NCI-H2029 treated with DMSO at 0.1 percent for 48 hours (cell line): Measurements from ENCODE around the gene TUNAR.
"Not testable (repeated sequence)": the region's sequence is repeated elsewhere in the genome, so short reads cannot be mapped to it uniquely, and the experiment has no call there.

Source experiments
- DNase-seq: peaks from one replicate; lab custom pipeline; 2025; lab: John Stamatoyannopoulos, UW

Gene TUNAR

DNA sequence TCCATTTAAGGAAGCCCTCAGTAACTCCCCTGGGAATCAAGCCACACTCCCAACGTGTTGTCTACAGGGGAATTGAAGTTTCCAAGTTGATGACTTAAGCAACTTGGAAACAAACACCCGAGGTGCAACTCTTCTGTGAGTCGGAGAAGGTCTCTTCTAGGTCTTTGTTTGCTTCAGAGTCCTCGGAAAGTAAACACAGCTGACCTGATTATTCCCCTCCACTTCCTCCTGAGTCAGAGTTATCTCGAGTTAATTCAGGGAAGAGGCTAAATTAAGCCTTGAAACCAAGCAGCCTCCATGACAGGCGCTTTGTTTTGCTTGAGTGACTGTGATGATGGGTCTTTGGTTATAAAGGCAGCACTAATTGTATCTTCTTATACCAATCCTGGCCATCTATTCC is 41.8 kb downstream of the TUNAR start:
- no peak for DNase-seq

DNA sequence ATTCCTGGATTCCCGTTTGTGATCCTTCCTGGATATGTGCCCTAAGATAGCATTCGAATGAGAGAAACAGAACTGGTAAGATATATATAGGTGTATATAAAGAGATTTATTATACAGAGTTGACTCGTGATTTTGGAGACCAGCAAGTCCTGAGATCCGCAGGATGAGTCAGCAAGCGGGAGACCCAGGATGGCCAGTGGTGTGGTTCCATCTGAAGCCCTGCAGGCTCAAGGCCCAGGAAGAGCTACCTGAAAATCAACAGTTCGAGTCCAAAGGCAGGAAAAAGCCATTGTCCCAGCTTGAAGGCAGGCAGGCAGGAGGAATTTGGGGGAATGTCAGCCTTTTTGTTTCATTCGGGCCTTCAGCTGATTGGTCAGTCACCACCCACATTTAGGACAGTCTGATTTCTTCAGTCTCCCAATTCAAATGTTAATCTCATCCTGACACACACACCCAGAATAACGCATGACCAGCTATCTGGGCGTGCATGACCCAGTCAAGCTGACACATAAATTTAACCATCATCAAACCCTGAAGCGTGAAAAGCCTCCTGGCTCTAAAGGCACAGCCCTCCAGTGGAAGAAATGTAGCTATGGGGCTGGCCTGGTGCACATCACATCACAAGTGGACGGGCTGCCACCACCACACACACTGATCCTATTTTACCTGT is 44.3 kb downstream of the TUNAR start:
- no peak for DNase-seq

DNA sequence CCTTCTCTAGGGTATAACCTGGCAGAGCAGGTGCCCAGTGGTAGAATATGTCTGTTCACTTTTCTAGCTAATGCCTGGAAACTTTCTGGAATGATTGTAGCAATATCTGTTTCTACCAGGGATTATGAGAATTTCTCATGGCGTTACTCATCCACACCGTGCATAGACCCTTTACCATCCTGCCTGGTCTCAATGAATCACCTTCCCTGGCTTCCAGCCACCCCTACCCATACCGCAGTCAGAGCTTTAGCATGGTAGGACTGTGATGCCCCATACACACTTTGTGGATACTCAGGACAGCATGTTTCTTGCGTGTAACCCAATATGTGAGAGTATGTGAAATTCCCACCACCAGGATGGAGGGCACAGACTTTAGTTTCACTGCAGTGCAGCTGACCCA is 45.4 kb downstream of the TUNAR start:
- DNase-seq = no peak

GRCh38 chr14:95928751-95929150 is 52.1 kb downstream of the TUNAR start:
- DNase-seq = no peak

DNA sequence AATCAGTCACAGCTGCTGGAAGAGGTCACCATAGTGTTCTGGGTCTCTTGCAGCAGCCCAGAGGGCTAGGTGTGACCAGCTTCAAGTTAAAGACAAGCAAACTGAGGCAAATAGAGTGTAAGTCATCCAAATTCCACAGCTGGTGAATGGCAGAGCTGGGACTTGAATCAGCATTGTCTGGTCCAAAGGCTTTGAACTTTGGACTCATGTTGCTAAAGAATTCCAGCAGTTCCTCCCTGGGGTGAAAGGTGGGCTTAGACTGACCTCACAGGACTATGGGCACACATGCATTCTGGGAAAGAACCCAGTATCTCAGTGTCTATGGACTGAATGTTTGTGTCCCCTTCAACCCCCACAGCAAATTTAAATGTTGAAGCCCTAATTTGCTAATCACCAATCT is 54.8 kb downstream of the TUNAR start:
- no peak for DNase-seq

- no peak for DNase-seq
These were observed 58.7 kb downstream of the TUNAR start for GRCh38 chr14:95935228-95935822.

- DNase-seq = no peak
These were observed 59.4 kb downstream of the TUNAR start for GRCh38 chr14:95936041-95936440.

- no peak for DNase-seq
These were observed 62.7 kb downstream of the TUNAR start for GRCh38 chr14:95939335-95939734.

- DNase-seq = no peak
These were observed 65.3 kb downstream of the TUNAR start for GRCh38 chr14:95941897-95942296.

GRCh38 chr14:95943699-95944098 is 67.1 kb downstream of the TUNAR start:
- no peak for DNase-seq

DNA sequence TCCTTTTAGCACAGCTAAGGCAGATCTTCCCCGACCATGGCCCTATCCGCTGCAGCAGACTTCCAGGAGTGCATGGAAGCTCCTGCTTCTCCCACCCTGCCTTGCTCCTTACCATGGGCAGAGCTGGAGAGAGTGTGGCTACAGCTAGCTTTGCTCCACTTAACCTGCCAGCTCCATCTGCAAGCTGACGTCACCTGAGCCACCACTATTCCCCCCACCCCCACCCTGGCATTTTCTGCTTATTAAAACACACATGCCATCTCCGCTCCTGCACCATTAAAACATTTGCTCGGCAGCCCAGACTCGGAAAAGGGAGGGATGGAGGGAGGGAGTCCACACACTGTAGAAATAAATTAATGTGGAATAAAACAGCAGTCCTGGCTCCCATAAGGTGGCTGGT is 67.8 kb downstream of the TUNAR start:
- no peak for DNase-seq

GRCh38 chr14:95946867-95947266 is 70.2 kb downstream of the TUNAR start:
- DNase-seq = no peak

- DNase-seq = no peak
These were observed 71.9 kb downstream of the TUNAR start for GRCh38 chr14:95948558-95948981.

GRCh38 chr14:95951359-95951758 is 74.7 kb downstream of the TUNAR start:
- no peak for DNase-seq

DNA sequence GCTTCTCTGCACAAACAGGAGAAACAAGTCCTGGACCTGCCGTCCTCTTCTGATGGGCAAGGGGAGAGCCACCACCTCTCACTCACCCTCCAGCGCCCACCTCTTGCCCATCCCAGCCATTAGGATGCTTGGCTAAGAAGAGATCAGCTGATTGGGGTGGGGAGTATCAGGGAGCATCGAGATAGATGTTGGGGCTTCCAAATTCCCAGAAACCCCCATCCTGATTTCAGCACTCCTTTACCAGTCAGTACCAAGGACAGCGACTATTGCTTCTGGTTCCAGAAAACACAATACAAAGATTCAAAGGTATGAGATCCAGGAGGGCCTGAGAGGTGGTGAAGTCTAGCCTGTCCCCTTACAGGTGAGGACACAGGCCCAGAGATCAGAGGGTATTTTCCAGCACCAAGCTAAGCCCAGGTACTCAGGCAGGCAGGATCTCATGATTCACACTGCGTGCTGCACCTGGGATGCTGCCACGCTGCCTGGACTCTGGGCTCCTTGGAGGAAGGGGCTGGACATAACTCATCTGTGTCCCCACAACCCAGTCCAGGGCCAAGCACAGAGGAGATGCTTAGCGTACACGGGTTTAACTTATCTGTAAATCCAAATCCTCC is 76.6 kb downstream of the TUNAR start:
- no peak for DNase-seq

- no peak for DNase-seq
These were observed 80.2 kb downstream of the TUNAR start for GRCh38 chr14:95956601-95957460.

DNA sequence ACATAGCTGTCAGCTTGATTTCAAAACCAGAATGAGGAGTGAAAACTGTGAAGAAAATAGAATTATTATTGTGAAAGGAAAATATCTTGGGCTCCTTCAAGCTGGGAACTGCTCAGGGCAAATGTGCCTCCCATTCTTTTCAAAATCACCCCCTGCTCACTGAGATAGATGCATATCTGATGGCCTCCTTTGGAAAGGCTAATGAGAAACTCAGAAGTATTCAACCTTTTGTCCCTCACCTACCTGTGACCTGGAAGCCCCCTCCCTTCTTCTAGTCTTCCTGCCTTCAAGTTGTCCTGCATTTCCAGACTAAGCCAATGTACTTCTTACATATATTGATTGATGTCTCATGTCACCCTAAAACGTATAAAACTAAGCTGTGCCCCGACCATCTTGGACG is 81.5 kb downstream of the TUNAR start:
- no peak for DNase-seq

DNA sequence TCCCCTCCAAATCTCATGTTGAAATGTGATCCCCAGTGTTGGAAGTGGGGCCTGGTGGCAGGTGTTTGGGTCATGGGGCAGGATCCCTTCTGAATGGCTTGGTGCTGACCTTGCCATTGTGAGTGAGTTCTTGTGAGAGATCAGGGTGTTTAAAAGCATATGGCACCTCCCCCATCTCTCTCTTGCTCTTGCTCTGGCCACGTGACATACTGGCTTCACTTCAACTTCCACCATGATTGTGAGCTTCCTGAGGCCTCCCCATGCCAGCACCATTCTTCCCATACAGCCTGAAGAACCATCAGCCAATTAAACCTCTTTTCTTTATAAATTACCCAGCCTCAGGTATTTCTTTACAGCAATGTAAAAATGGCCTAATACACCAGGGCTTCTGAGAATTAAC is 82.7 kb downstream of the TUNAR start:
- DNase-seq = no peak

DNA sequence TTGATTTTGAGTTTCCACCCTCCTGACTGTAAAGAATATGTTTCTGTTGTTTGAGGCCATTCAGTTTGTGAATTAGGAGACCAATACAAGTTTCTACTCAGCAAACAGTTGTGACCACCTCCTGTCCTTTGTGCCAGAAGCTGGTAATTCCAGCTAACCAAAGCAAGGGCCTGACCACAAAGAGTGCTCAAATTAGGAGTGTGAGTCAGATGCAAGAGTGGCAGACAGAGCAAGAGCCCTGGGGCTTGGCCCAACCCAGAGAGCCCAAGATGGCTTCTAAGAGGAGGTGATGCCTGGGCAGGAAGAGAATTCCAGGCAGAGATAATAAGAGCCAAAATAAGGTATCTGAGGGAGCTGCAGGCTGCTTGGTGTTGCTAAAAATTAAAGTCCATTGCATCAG is 84.8 kb downstream of the TUNAR start:
- no peak for DNase-seq

DNA sequence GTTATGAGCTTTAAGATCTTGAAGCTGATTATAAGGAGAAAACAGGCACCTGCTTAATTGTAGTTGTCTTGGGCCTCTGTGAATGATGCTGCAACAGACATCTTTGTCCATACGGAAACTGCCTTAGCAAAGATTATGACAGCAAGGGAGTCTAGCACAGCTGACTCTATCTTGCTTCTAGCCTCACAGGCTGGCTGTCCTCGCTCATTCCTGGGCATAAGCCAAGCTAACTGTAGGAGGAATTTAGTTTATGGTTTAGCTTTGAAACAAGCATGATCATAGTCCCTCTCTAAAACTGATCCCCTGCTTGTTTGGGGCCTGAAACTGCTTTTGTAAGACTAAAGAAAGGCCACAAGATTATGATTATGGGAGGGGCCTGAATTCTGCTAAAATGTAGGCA is 88.3 kb downstream of the TUNAR start:
- no peak for DNase-seq

DNA sequence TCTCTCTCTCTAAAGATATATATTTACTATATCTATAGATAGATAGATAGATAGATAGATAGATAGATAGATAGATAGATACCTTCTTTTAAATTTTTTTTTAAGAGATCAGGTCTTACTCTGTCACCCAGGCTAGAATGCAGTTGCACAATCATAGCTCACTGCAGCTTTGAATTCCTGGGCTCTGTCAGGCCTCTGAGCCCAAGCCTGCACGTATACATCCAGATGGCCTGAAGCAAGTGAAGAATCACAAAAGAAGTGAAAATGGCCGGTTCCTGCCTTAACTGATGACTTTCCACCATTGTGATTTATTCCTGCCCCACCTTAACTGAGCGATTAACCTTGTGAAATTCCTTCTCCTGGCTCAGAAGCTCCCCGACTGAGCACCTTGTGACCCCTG is 91.4 kb downstream of the TUNAR start:
- not testable (repeated sequence) for DNase-seq
